Left kidney (tissue), 2 donors: Measurements from ENCODE around the gene KRTAP10-9. TPM values are rescaled to one million over a fixed set of nuclear protein-coding genes. Genes with fewer than 3 reads are reported as not detected.
"Not testable (repeated sequence)": the region's sequence is repeated elsewhere in the genome, so short reads cannot be mapped to it uniquely, and the experiment has no call there.

Experiments used
- DNase-seq: peaks from one replicate; pipeline ENCODE4 v3.0.0-alpha.2; 2013
- polyA plus RNA-seq: library from polyadenylated mRNA; unstranded; fragments of 120-200 nt; gene quantifications from one replicate; pipeline ENCODE4 v1.2.1, GENCODE V29; 2013; ENCODE audit not compliant: insufficient read length

KRTAP10-9 gene
- polyA plus RNA-seq, 1 donor: not detected

DNA sequence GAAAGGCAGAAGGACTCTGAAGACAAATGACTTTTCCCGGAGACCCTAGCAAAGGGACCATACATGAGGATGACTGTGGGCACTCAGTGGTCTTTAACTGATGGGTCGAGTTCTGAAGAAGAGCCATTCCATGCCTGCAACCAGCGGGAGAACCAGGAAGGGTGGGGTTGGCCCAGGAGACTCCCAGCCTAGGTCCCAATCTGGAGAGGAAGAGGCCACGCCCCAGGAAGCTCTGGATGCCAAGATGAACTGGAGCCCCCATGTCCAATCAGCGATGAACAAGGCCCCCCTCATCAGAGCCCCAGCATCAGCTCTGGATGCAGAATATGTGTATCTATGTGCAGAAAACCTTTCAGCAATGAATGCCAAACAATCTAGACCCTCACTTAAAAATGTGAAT lies 13.9 kb downstream of the KRTAP10-9 start:
- DNase-seq: no peak

DNA sequence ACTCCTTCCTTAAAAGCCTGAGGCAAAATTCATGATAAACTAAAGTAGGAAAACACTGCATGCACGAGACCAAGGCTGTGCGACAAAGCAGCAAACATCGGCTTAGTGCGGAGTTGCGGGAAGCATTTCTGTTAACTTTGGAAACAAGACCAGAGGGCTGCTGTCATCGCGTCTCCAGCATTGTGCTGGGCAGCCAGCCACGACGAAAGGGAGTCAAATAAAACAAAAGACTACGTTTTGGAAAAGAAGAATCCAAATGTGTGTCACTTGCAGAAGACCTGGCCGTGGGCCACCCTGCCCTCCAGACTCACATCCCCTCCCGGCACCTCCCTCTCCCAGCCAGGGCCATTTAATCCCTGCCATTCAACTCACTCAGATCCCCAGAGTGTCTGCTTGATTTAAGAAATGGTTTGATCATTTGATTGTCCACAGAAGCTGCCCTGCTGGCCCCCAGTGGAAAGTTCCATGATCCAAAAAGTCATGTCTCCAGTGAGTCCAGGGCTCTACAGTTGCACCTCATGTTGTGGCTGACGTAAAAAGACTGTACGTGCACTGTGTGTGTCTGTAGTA lies 16.9 kb downstream of the KRTAP10-9 start:
- no peak for DNase-seq

GRCh38 chr21:44644878-44645277 lies 18.0 kb downstream of the KRTAP10-9 start:
- no peak for DNase-seq

GRCh38 chr21:44646366-44647221 lies 19.7 kb downstream of the KRTAP10-9 start, which contains the start of gene KRTAP10-11:
TSS of gene KRTAP10-11 (plus strand) at chr21:44646414. CDS start at chr21:44646459, 45 bp downstream.
- DNase-seq: not testable (repeated sequence)

GRCh38 chr21:44647222-44647552 lies 20.3 kb downstream of the KRTAP10-9 start:
- no peak for DNase-seq

GRCh38 chr21:44648557-44649311 lies 21.8 kb downstream of the KRTAP10-9 start:
- DNase-seq: no peak

DNA sequence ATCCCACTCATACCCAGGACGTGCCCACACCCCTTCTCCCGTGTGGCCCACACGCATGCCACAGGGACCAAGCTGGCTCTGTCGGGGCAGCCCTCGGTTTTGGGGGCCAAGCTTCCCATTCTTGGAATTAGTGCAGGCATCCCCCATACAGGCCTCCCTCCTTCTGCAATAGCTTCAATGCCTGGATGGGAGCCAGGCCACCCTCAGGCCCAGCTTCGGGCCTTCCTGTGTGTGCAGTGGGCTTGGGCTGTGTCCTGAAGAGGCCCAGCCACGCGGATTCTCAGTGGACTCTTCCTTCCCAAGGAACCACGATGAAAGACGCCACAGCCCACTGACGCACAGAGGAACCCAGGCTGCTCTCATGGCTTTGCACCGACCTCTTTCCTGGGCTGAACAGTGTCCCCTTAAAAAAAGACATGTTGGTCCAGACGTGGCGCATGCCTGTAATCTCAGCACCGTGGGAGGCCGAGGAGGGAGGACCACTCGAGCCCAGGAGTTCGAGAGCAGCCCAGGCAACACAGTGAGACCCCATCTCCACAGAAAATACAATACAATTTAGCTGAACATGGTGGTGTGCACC lies 22.7 kb downstream of the KRTAP10-9 start:
- no peak for DNase-seq

GRCh38 chr21:44650265-44650972 lies 23.5 kb downstream of the KRTAP10-9 start:
- no peak for DNase-seq

DNA sequence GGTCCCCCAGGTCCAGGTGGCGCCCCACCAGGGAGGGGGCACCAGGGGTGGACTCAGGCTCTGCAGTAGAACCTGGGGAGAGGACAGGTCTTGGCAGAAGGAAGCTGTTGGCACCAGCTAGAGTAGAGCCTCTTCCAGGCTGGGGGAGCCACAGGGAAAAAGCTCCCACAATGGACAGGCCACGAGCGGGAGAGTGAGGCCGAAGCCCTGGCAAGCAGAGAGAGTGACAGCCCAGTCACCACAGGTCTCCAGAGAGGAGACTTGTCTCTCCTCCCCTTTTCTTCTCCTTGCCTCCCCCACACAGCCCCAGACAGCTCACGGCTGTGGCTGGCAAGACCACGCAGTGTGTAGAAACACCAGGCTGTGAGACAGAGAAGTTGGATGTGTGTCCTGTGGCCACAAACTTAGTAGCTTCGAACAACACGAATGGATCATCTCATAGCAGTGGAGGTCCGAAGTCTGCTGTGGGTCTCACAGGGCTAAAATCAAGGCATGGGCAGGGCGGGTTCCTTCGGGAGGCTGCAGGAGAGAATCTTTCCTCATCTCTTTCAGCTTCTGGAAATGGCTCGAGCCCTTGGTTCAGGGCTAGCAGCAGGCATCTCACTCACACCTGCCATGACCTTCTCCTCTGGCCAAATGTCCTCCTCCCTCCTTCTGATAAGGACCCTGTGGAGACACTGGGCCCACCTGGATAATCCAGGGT lies 24.2 kb downstream of the KRTAP10-9 start:
- no peak for DNase-seq

- DNase-seq: no peak
Observed at GRCh38 chr21:44653123-44653522, 26.2 kb downstream of the KRTAP10-9 start.

GRCh38 chr21:44653656-44654575 lies 27.0 kb downstream of the KRTAP10-9 start:
- DNase-seq: no peak

DNA sequence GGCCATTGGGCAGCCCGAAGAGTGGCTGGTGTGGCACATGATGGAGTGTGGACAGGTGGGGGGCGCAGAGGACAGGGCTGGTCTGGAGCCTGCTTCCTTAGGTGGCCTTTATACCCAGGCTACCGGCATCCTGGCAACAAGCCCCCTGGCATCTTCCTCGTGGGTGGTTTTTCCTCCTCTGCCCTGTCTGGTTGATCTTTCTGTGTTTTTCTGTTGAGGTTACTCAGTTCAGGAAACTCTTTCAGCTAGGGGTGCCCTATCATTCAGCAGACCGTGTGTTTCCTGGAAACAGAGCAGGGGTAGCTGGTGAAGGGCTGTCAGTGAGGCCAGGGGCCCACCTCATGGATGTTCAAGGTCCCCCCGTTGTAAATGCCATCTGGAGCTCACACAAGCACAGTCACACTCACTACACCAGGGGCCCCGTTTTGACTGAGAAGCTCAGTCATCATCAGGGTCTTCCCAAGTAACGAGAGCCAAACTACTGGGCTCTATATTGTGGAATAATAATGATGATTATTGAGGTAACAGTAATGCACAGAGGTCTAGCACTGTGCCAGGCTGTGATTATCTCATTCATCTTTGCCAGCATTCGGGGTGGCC lies 27.8 kb downstream of the KRTAP10-9 start, which contains the start of gene KRTAP12-4:
KRTAP12-4 (minus strand) TSS at position 84 of the 600 bp plus-strand sequence; CDS start at position 39, 45 bp downstream.
- DNase-seq: no peak

DNA sequence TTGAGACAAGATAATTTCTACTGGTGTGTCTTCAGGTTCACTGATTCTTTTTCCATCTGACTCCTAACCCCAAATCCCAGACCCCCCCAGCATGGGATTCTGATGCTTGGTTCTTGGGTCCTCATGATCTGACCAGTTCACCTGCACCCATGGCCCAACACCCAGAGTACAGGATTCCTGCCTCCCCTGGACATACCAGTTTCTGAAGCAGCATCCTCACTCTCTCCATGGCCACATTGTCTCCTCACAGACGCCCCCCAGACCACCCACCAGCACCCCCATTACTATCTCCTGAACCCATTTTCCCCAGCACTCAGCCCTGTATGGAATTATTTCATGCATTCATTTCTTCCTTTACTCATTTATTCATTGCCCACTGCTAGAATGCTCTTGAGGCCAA lies 30.0 kb downstream of the KRTAP10-9 start:
- DNase-seq: no peak

DNA sequence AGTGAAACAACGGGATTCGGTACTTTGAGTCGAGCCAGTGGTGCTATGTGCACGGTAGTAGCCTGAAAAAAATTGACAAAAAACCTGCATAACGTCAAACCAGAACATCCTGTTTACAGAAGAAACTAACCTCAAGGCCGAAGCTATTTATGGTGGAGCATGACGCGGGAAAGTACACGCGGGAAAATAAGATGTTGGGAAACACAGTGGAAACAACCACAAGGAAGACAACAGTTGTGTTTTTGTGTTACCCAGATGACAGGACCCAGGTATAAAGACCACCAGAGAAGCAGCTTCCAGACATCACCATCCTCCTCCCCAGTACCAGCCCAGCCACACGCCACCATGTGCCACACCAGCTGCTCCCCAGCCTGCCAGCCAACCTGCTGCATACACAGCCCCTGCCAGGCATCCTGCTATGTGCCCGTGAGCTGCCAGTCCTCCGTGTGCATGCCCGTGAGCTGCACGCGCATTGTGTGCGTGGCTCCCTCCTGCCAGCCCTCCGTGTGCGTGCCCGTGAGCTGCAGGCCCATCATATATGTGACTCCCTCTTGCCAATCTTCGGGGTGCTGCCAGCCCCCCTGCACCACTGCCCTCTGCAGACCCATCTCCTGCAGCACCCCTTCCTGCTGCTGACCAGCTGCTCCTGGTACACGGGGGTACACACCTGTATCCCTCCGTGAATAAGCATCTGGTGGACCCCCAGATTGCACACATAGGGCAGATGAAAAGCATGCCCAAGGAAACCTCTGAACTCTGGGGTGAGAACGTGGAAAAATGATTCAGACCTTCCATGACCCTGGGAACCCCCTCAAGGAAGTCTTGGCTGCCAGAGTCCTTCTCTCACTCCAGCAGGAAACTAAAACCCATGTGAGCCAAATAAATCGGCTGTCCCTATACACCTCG lies 31.0 kb downstream of the KRTAP10-9 start, which contains the start of gene KRTAP12-3:
KRTAP12-3 (plus strand) TSS at position 298 of the 906 bp plus-strand sequence; CDS start at position 346, 48 bp downstream.
- DNase-seq: no peak

DNA sequence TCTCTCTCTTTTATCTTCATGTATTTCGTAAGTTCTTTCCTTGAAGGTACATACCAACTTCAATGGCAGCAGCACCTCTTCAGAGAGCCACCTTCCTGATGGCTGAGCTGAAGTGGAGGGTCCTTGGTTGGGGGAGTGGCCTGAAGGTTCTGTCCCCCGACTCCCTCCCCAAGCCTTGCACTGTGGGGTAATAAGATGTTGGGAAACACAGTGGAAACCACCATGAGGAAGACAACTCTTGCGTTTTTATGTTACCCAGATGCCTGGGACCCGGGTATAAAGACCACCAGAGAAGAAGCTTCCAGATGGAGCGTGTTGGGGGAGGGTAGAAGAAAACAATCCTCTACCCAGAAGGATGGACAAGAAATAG lies 31.6 kb downstream of the KRTAP10-9 start:
- no peak for DNase-seq

GRCh38 chr21:44658913-44659595 lies 32.2 kb downstream of the KRTAP10-9 start:
- DNase-seq: no peak

DNA sequence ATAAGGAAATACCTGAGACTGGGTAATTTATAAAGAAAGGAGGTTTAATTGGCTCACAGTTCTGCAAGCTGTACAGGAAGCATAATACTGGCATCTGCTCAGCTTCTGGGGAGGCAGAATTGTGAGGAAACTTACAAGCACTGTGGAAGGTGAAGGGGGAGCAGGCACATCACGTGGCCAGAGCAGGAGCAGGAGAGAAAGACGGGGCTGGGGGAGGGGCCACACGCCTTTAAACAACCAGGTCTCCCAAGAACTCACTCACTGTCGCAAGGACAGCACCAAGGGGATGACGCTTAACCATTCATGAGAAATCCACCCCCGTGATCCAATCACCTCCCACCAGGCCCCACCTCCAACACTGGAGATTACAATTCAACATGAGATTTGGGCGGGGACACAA lies 34.7 kb downstream of the KRTAP10-9 start:
- not testable (repeated sequence) for DNase-seq

DNA sequence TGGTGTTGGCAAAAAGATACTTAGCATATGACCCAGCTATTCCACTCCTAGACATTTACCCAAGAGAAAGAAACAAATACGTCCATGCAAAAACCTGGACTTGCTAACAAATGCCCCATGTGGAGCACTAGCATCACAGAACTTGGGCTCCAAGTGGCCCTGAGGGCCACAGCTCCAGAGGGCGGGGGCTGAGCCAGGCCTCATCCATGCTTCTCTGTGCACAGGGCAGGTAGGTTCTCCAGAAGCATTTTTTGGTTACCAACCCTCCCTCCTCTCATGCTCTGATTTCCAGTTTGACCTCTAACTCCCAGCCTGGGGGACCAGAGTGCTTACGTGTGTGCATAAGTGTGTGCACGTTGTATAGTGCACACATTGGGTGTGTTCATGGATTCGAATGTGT lies 37.8 kb downstream of the KRTAP10-9 start:
- DNase-seq: no peak
